Right renal pelvis (tissue), 4 donors: Measurements from ENCODE around the gene PHGDH. TPM values are rescaled to one million over a fixed set of nuclear protein-coding genes. Genes with fewer than 3 reads are reported as not detected.
"Not testable (repeated sequence)": the region's sequence is repeated elsewhere in the genome, so short reads cannot be mapped to it uniquely, and the experiment has no call there.

Experiments used
- DNase-seq, 4 donors: peaks; one replicate each; pipeline ENCODE4 v3.0.0-alpha.2; 2013; ENCODE audit warnings: low read depth in 4 of 4, low spot score in 3 of 4, missing footprints in 1 of 4
- polyA plus RNA-seq, 4 donors: library from polyadenylated mRNA; unstranded; fragments of 120-200 nt; gene quantifications; one replicate each; pipeline ENCODE4 v1.2.1, GENCODE V29; 2013; ENCODE audit not compliant: insufficient read length in 4 of 4

Gene PHGDH
- polyA plus RNA-seq, 4 donors: 246 to 292 (median 272) TPM

DNA sequence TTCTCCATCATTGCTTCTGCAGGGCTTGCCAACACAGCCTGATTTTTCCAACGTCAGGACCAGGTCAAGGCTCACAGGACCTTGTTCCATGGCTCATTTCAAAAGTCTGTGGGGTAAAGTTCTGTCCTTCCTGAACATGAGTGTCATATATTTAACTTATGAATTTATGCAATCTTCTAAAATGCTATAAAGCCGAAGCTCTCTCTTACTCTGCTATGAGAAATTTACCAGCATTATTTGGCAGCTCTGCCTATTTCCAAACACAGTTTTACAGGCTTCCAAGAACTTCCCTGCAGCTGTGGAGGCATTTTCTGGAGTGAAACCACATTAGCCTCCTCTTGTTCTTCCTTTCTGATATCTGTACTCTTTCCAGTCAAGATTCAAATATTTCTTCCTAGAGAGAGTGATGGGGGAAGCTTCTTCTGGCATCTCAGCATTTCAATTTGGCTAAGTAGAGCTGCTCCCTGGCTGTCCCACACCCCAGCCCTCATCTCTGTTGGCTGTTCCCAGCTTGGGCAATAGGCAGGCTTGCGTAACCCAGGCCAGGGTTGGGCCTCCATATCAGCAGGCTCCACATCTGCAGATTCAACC is 72.6 kb downstream of the PHGDH start:
- DNase-seq: no peak

DNA sequence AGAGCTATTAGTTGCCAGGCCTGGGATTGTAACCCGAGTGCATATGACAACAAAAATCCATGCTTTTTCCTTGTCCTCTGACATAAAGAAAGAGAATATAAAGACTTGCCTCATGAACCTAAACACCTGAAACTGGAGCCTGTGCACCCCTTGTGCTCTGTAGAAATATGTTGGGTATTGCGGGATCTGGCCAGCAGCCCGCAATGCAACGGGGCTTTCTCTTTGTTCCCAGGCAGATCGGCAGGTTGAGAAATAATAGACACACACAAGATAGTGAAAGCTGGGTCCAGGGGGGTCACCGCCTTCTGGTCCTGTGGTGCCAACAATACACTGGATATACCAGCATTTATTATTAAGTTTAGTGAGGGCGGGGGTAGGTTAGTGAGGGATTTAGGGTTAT is 74.3 kb downstream of the PHGDH start:
- DNase-seq: not testable (repeated sequence)

DNA sequence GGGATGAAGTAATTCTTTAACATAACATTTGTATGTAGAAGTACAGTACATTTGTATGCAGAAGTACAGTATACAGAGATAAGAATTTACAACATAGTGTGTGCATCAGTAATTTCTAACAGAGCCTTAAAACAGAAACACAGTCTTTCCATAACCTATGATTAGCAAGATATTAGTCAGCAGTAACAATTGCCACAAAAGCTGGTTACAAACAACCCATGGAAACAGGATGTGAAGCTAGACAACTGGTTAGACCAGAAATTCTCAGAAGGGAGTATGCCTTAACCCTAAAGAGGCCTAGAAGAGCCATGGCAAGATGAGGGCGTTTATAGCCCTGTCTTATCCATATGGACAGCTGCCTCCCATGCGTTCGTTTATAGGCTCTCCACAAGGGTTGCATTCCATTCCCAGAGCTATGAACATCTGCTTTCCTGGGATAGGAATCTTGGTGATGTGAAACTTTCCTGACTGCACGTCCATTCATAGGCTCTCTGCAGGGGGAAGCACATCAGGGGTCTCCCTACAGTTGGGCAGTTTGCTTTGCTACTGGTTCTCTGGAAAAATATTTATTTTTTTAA is 74.8 kb downstream of the PHGDH start:
- DNase-seq: not testable (repeated sequence)

DNA sequence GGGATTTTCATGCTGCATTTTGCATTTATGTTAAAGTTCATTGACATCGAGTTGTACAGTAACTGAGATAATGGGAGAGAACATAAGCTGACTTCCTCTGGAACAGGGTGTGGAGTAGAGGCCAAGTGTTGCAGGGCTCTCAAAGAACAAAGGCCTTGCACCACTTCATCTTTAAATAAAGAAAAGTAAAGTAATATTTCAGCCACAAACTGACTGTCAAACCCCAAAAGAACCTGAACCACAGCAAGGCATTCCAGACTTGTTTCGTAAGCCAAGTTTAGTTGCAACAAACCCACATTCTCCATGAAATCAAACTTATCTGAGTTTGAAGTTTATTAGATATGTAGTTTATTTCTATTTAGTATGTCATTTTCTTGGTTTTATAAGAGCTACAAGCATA is 76.0 kb downstream of the PHGDH start:
- no peak for DNase-seq

DNA sequence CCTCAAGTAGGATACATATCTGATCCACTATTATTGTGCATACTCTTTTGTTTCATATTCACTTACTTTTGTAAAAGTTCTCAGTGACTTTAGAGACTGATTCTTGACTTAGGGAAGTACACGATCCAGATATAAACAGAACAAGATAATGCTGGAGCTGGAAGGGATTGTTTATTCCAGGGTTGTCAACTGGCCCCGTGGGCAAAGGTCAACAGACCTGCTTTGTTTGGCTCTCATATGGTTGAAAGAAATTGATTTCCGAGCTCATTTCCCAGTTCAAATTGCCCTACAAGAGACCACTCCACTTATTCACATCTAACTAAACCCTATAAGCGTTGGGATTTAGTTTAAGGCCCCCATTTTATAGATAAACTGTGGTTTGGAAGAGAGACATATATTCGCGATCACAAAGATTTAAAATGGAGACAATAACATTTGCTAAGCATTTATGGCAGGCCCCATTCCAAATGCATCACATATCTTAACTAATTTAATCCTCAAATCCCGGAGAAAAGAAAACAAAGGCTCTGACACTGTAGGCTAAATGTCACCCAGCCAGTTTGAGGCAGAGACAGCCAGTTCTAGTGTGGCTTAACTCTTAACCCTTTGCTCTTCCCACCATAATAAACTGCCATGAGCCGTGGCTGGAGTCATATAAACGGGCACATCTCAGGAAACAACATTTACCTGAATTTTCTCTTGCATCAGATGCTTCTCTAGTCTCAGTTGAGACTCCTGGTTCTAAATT is 78.9 kb downstream of the PHGDH start:
- DNase-seq: no peak

- no peak for DNase-seq
Measured at GRCh38 chr1:119791377-119791776, 79.6 kb downstream of the PHGDH start.

Other genes with a start within 250 kb of the PHGDH start
- gene HSD3B1, start 204.7 kb upstream of the PHGDH start, polyA plus RNA-seq: under 1 TPM in 3 of 4 donors, not detected in 1; 0.13 to 0.89 (median 0.43) TPM
- 10 to 100 TPM; 19.1 to 23.2 (median 22.5) TPM for gene ZNF697, start 63.7 kb upstream of the PHGDH start, polyA plus RNA-seq
- gene HMGCS2, start 57.0 kb downstream of the PHGDH start, polyA plus RNA-seq: 100 to 1,000 TPM in 2 of 4 donors, 10 to 100 TPM in 2; 66.3 to 135 (median 86.4) TPM
- 1 to 10 TPM in 1 of 4 donors, under 1 TPM in 3; 0.67 to 1.5 (median 0.85) TPM for gene REG4, start 99.5 kb downstream of the PHGDH start, polyA plus RNA-seq
- gene ADAM30, start 184.6 kb downstream of the PHGDH start, polyA plus RNA-seq: not detected